NOMO-1 treated with dmso at 0.1 percent for 144 hours (cell line): ENCODE results near the gene PGAM5.
"Not testable (repeated sequence)": the region's sequence is repeated elsewhere in the genome, so short reads cannot be mapped to it uniquely, and the experiment has no call there.

Experiments
- DNase-seq: peaks from one replicate; lab custom pipeline; 2025; ENCODE audit not compliant: unreplicated experiment; lab: John Stamatoyannopoulos, UW

Gene PGAM5

DNA sequence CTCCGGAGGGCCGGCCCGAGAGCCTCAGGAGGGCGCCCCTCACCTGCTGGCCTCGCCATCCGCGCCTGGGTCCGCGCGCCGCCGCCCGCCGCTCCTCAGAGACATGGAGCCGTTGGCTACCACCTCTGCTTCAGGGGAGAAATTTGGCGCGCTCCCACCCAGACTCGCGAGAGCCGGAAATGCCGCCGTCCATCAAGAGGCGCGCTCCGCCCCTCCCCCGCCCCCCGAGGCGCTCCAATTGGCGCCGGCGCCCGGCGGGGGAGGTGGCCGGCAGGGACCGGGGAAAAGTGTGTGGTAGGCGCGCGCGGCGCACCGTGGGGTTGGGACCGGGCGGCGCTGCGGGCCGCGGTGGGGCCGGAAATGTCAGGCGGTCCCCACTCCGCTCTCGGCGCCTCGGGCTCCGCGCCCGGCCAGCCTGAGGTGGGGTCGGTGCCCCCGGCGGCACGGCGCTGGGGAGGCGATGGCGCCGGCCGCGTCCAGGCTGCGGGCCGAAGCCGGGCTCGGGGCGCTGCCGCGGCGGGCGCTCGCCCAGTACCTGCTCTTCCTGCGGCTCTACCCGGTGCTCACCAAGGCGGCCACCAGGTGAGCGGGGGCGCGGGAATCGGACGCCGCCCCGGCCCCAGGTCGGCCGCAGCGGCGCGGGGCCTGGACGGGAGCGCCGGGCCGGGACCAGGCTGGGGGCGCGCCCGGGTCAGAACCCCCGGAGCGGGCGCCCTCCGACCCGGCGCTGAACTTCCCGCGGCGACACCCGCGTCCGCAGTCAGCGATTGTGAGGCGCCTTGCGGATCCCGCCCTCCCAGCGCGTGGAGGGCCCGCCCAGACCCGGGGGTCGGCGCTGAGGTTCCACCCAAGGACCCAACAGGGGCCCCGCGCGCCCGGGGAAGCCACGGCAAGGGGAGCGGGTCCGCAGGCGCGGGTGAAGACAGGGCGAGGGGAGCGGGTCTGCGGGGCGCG is 23.2 kb upstream of the PGAM5 start, which contains the start of the genes POLE and PXMP2:
Gene POLE (minus strand): TSS at position 132 of the 954 bp plus-strand sequence. CDS start 27 bp downstream, at position 105.
Gene PXMP2 (plus strand): TSS at position 377 of the 954 bp plus-strand sequence. CDS start 84 bp downstream, at position 461.
- peak; percentile 91 for DNase-seq

DNA sequence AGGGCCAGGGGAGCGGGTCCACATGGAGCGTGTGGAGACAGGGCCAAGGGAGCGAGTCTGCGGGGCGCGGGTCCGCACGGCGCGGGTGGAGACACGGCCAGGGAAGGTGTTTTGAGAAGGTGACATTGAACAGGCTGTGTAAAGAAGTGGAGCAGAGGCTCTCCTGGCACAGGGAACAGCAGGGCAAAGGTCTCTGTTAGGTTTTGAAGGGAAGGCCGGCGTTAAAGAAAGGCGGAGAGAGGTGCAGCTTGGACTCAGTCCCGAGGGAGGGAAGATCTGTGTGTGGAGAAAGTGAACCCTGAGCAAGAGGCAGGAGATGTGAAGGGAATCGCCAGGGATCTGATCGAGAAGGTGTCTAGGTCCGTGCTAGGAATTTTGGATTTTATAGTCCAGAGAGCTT is 21.4 kb upstream of the PGAM5 start:
- no peak for DNase-seq

DNA sequence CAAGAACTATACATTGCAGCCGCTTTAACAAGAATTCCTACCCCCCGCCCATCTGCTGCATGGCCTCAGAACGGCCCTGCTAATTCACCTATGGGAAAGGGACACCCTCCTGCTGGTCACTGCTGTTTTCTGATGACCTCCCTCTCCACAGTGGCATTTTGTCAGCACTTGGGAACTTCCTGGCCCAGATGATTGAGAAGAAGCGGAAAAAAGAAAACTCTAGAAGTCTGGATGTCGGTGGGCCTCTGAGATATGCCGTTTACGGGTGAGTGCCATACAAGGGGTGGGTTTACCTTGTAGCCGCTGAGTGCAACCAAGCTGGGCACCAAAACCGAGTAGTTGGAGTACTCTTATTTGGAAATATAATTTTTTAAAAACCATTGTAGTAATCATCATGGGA is 20.5 kb upstream of the PGAM5 start:
- DNase-seq = no peak

DNA sequence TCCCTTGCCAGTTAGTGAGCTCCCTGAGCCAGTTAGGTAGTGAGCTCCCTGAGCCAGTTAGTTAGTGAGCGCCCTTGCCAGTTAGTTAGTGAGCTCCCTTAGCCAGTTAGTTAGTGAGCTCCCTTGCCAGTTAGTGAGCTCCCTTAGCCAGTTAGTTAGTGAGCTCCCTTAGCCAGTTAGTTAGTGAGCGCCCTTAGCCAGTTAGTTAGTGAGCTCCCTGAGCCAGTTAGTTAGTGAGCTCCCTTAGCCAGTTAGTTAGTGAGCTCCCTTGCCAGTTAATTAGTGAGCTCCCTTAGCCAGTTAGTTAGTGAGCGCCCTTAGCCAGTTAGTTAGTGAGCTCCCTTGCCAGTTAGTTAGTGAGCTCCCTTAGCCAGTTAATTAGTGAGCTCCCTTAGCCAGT is 18.6 kb upstream of the PGAM5 start:
- not testable (repeated sequence) for DNase-seq

DNA sequence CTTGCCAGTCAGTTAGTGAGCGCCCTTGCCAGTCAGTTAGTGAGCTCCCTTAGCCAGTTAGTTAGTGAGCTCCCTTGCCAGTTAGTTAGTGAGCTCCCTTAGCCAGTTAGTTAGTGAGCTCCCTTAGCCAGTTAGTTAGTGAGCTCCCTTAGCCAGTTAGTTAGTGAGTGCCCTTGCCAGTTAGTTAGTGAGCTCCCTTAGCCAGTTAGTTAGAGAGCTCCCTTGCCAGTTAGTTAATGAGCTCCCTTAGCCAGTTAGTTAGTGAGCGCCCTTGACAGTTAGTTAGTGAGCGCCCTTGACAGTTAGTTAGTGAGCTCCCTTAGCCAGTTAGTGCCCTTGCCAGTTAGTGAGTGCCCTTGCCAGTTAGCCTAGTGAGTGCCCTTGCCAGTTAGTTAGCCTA is 15.8 kb upstream of the PGAM5 start:
- DNase-seq = not testable (repeated sequence)

DNA sequence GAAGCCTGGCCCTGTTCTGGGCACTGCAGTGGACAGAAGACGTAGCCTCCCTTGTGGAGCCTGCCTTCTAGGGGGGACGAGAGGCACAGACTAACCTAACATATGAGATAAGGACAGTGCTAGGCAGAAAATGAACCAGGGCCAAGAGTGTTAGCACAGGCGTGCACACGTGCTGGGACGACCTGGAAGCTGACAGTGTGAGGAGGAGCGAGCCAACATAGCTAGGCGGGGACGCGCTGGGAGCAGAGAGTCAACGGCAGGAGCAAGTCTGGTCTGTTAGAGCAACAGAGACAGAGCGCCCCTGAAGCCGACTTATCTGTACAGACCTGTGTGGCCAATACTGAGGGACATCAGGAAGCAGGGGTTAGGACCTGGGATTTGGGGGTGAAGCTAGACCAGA is 15.2 kb upstream of the PGAM5 start:
- DNase-seq = no peak

DNA sequence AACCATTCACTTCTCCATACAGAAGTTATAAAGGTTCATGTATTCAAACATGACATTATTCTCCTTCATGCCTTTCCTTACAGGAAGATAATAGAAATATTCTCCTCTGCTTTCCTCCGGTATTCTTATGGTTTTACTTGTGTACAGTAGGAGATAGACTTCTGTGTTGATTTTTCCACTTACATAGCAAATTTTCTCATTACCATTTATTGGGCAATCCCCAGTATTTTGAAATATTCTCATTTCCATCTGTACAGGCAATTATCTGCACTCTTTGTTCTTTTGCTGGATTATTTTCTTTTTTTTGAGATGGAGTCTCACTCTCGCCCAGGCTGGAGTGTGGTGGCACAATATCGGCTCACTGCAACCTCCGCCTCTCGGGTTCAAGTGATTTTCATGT is 12.3 kb upstream of the PGAM5 start:
- no peak for DNase-seq

DNA sequence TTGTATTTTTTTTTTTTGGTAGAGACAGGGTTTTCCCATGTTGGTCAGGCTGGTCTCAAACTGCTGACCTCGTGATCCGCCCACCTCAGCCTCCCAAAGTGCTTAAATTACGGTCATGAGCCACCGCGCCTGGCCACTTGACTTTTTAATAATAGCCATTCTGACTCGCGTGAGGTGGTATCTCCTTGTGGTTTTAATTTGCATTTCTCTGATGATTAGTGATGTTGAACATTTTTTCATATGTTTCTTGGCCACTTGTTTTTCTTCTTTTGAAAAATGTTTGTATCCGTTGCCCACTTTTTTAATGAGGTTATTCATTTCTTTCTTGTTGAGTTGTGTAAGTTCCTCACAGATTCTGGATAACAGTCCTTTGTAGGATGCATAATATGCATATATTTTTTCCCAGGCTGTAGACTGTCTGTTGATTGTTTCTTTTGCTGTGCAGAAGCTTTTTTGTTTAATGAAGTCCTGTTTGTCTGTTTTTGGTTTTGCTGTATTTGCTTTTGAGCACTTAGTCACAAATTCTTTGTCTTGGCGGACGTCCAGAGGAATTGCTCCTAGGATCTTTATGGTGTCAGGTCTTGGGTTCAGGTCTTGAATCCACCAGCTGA is 10.3 kb upstream of the PGAM5 start:
- DNase-seq = no peak

DNA sequence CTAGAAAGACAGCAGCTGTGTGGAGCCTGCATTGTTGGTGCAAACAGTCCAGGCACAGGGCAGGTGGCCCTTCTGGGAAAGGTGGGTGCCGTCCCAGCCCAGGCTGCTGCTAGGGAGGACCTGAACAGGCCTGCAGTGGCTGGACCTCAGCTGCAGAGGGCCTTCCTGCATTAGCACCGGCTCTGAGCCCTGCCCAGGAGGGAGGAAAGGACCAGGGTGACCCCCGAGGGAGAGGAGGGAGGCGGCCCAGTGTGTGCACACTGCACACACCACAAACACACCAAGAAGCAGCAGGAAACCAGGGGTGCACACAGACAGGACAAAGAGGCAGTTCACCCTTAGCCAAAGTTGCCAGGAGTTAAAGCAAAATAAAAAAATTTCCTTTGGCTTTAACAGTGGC is 8.0 kb upstream of the PGAM5 start:
- no peak for DNase-seq

DNA sequence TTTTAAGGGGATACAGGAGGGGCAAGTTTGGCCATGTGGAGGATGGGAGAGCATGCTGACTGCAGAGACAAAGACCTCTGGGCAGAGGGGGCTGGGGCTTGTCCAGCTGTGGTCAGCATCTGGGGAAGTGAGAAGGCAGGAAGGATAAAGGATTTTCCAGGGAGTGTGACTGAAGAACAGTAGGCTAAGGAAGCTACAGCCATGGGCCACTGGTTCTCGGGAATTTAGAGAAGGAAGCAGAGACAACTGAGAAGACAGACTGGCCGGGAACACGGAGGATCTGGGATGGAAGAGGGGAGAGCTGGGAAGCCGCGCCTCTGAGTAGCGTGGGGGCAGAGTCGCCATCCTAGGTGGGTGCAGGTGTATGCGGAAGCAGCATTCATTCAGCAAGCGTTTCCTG is 7.0 kb upstream of the PGAM5 start:
- DNase-seq = no peak

DNA sequence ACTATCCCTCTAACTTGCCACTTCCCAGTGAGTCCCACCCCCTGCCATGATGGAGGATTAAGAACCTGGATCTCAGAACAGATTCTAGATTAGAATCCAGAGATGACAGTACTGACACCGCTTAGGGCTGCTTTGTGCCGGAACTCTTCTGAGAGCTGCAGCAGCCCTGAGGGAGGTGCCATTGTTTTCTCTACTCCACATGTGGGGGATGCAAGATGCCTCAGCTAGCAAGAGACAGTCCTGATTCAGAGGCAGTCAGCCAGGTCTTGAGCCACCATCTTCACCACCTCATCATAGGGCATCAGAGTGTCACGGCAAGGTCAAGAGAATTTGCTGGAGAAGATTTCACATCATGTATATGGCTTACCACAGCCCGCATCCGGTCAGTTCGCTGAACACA is 3.4 kb upstream of the PGAM5 start:
- no peak for DNase-seq

DNA sequence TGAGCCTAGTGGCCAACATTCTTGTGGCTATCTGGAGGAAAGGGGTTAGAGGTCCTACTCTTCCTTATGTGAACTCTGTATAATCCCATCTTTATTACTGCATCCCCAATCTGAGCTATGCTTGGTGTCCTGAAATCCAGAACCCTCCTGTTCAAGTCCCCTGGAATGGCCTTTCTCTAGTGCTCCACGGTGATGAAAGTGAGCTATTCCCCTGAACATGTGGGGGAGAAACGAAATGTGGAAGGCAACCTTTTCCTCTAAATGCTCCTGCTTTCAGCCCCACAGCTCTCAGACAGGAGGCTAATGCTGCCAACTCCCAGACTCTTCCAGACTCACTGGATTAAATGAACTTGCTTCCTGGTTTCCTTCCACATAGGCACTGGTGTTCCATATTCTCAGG is 2.5 kb upstream of the PGAM5 start:
- no peak for DNase-seq

DNA sequence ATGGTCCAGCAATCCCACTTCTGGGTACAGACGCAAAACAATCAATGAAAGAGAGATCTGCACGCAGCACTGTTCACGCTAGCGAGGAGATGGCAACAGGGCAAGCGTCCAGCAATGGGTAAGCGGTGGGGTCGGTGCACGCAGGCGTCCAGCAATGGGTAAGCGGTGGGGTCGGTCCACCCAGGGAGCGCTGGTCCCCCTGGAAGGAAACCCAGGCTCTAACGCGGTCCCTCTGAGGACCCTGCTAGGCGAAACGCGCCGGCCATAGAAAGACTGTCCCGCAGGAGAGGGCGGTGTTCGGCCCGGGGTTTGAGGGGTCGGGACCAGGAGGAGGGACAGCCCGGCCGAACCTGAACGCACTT is 618 bp upstream of the PGAM5 start:
- no peak for DNase-seq

DNA sequence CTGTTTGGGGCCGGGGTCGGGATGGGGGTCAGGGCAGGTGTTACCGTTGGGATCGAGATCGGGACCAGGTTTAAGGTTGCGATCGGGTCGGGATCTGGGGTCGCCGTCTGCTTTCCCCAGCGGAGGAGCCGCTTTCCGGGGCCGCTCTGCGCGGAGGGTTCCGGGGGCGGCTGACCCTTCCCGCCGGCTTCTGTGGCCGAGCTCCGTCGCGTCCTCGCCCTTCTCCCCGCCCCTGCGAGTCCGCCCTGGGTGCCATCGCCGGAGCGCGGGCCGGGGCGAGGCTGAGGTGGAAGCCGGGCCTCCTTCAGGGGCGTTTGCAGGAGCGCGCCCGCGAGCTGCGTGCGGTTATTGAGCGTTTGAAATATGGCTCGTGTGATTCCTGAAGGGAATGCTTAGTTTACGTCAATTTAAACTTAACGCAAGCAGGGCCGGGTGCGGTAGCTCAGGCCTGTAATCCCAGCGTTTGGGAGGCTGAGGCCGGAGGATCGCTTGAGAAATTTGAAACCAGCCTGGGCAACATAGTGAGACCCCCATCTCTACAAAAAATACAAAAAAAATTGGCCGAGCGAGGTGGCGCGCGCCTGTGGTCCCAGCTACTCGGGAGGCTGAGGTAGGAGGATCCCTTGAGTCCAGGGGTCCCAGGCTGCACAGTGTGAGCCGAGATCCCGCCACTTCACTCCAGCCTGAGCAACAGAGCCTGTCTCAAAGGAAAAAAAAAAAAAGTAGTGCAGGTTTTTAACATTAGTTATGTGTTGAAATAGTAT is 620 bp downstream of the PGAM5 start:
- no peak for DNase-seq

DNA sequence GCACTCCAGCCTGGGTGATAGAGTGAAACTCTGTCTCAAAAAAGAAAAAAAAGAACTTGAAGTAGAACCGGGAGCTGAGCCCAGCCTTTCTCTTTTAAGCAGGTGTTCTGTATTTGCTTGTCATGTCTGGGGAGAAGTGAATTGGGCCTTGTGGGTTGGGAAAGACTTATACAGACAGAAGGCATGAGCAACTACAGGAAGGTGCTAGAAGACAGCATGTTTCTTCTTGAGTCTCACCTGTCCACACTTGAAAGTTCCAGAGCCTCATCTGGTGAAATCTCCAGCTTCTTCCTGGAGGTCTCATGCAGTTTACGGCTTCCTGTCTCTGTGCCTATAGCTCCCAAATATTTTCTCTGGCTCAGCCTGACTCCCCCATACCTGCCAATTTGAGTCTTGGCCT is 2.5 kb downstream of the PGAM5 start:
- no peak for DNase-seq

DNA sequence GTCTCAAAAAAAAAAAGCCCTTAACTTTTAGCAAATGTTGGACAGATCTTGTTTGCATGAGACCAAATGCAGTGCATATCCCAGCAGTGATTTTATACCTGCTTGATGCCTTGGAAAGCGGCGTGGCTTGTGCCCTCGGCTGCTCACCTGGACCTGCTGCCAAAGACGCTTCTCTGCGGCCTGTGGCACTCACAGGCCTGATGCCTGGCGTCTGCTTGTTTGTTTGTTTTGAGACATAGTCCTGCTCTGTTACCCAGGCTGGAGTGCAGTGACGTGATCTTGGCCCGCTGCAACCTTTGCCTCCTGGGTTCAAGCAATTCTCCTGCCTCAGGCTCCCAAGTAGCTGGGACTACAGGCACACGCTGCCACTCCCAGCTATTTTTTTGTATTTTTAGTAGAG is 5.2 kb downstream of the PGAM5 start:
- DNase-seq = no peak

DNA sequence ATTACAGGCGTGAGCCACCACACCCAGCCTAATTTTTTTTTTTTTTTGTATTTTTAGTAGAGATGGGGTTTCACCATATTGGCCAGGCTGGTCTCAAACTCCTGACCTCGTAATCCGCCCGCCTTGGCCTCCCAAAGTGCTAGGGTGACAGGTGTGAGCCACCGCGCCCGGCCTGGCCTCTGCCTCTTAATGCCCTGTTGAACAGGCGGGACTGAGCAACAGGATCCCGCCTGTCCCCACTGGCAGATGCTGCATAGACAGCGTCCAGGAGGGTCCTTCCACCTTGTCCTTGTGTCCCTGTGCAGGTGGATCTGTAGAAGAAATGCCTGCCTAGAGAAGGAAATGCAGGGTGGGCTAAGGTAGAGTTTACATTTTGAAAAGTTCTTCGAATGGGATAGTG is 5.7 kb downstream of the PGAM5 start:
- no peak for DNase-seq

DNA sequence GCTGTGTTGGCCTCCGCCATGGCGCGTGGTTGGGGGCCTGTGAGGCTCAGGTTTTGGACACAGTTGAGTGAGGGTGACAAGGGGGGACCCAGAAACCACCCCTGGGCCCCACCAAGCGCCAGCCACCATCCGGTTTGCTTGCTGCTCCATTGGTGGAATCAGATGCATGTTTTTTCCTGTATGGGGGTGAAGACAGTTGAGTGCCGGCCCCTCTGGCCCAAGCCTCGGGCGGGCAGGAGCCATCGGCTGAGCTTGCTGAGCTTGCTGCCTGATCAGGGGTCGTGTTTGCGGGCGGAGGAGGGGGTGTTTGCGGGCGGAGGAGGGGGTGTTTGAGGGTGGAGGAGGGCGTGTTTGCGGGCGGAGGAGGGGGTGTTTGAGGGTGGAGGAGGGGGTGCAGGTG is 6.4 kb downstream of the PGAM5 start:
- DNase-seq = no peak

DNA sequence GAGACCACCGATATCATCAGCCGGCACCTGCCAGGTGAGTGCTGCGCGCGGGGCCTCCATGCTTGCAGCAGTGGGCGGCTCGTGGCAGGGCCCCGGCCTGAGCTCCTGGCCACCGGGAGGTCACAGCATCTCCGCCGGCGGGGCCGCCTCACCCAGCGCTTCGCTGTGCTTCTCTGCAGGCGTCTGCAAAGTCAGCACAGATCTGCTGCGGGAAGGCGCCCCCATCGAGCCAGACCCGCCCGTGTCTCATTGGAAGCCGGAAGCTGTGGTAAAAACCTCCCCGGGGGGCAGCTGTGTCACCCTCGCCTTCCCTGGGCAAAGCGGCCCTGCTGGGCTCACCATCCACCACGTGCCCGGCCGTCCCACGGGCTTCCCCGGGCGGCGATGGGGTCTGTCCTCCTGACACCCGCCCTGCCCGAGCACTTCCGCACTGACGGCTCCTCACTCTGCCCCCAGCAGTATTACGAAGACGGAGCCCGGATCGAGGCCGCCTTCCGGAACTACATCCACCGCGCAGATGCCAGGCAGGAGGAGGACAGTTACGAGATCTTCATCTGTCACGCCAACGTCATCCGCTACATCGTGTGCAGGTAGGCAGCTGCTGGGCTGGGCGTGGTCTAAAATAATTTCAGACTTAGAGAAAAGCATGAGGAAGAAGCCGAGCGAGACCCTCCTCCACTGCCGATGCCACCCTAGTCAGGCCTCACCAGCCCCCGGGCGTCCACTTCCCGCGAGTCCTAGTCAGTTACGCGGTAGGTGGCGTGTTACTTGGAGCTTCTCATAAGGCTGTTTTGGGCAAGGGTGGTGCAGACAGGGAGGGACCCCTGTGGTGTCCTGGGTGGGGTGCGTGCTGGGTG is 7.1 kb downstream of the PGAM5 start:
- DNase-seq = no peak

DNA sequence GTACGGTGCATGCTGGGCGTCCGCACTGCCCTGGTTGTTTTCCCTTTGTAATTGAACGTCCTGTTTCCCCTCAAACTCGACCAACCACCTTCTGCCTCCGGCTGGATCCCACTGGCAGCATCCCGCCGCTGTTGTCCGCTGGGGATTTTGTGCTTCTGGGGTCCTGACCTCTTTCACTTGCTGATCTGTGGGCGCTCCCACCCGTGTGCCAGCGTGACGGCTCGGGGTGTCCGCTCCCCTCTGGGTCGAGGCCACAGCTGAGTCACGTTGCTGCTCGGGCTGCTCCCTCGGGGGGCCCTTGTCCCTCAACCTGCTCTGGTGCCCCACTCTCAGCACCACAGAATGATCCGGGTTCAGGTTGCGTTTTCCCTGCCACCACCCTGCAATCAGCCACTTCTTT is 8.0 kb downstream of the PGAM5 start:
- no peak for DNase-seq
